IgD-negative memory B cell (primary cell): Measurements from ENCODE around the gene CCDC106. TPM values are rescaled to one million over a fixed set of nuclear protein-coding genes. Genes with fewer than 3 reads are reported as not detected.

Experiments used
- H3K27ac Mint-ChIP-seq, 3 donors: one replicate each; pipeline ENCODE4 v1.8.0; 2020 to 2022; ENCODE audit warnings: mild to moderate bottlenecking in 3 of 3, mixed read lengths in 3 of 3, moderate library complexity in 1 of 3
- H3K27me3 Mint-ChIP-seq: one replicate; pipeline ENCODE4 v1.8.0; 2021; ENCODE audit warnings: mixed read lengths
- H3K36me3 Mint-ChIP-seq: one replicate; pipeline ENCODE4 v1.8.0; 2020; ENCODE audit warnings: mild to moderate bottlenecking, mixed read lengths
- H3K4me1 Mint-ChIP-seq, 3 donors: one replicate each; pipeline ENCODE4 v1.8.0; 2020 to 2022; ENCODE audit warnings: mixed read lengths in 3 of 3, mild to moderate bottlenecking in 1 of 3
- H3K4me3 Mint-ChIP-seq, 4 donors: one replicate each; pipeline ENCODE4 v1.8.0; 2020 to 2022; ENCODE audit warnings: mild to moderate bottlenecking in 4 of 4, mixed read lengths in 4 of 4, moderate library complexity in 3 of 4
- H3K9me3 Mint-ChIP-seq, 3 donors: one replicate each; pipeline ENCODE4 v1.8.0; 2020 to 2021; ENCODE audit warnings: mixed read lengths in 3 of 3, mild to moderate bottlenecking in 1 of 3
- polyA plus RNA-seq: library from polyadenylated mRNA; unstranded; fragments of 300-500 nt; fragmentation: Illumina TruSeq; gene quantifications from one replicate; pipeline ENCODE4 v1.2.3, GENCODE V29; 2021

Gene CCDC106
- 16.0 TPM for polyA plus RNA-seq

GRCh38 chr19:55647732-55648584 is at the start of gene CCDC106:
Gene CCDC106, plus strand, starts transcription at chr19:55648212. Its CDS starts 835 bp downstream, at chr19:55649047.
- Mint-ChIP-seq H3K27me3 (no peaks in the 10 kb centered on the region), H3K36me3 (peaks cover 4% of the 10 kb centered on the region), H3K4me1 (peaks cover 22 to 27% (median 23%) of the 10 kb centered on the region in 3 donors), H3K4me3 (peak within 1 kb of the TSS; percentile 94 to 99 (median 96)), H3K9me3 (no peaks in the 10 kb centered on the region), H3K27ac (peak within 1 kb of the TSS; percentile 89 to 97 (median 96))

GRCh38 chr19:55598719-55599467 is 49.1 kb upstream of the CCDC106 start:
- Mint-ChIP-seq H3K27ac (peak overlapping the region; percentile 93 to 99 (median 99)), H3K4me1 (peaks cover 8 to 14% (median 10%) of the 10 kb centered on the region in 3 donors), H3K27me3 (no peaks in the 10 kb centered on the region), H3K36me3 (peaks cover 18% of the 10 kb centered on the region), H3K4me3 (peak overlapping the region; percentile 93 to 100 (median 99)), H3K9me3 (peaks cover 0 to 15% (median 0%) of the 10 kb centered on the region in 3 donors)

- Mint-ChIP-seq H3K27me3 (no peaks in the 10 kb centered on the region), H3K9me3 (peaks cover 0 to 15% (median 0%) of the 10 kb centered on the region in 3 donors), H3K27ac (peak within 1 kb of the TSS; percentile 93 to 99 (median 99)), H3K4me3 (peak within 1 kb of the TSS; percentile 93 to 100 (median 99)), H3K4me1 (peaks cover 8 to 15% (median 11%) of the 10 kb centered on the region in 3 donors), H3K36me3 (peaks cover 18% of the 10 kb centered on the region)
Observed at GRCh38 chr19:55599468-55599841, 48.6 kb upstream of the CCDC106 start, which contains the start of gene FIZ1. Gene FIZ1, minus strand, starts transcription at chr19:55599517. Its CDS starts 1,652 bp downstream, at chr19:55597865.

GRCh38 chr19:55599842-55600661 is 48.0 kb upstream of the CCDC106 start, which contains the start of gene ZNF524:
Gene ZNF524, plus strand, starts transcription at chr19:55600288. Its CDS starts 1,825 bp downstream, at chr19:55602113.
- H3K4me1 Mint-ChIP-seq = peaks cover 5 to 17% (median 15%) of the 10 kb centered on the region in 3 donors
- peaks cover 14% of the 10 kb centered on the region for H3K36me3 Mint-ChIP-seq
- peak within 1 kb of the TSS; percentile 93 to 99 (median 99) for H3K27ac Mint-ChIP-seq
- H3K9me3 Mint-ChIP-seq = peaks cover 0 to 11% (median 0%) of the 10 kb centered on the region in 3 donors
- no peaks in the 10 kb centered on the region for H3K27me3 Mint-ChIP-seq
- H3K4me3 Mint-ChIP-seq = peak within 1 kb of the TSS; percentile 93 to 100 (median 99)

- H3K27me3 Mint-ChIP-seq = no peaks in the 10 kb centered on the region
- peak overlapping the region; percentile 79 to 93 (median 89) for H3K4me3 Mint-ChIP-seq
- H3K9me3 Mint-ChIP-seq = peaks cover 0 to 7% (median 0%) of the 10 kb centered on the region in 3 donors
- peak overlapping the region in 2 of 3 donors; percentile 43 to 89 for H3K27ac Mint-ChIP-seq
- H3K36me3 Mint-ChIP-seq = peaks cover 8% of the 10 kb centered on the region
- H3K4me1 Mint-ChIP-seq = peaks cover 4 to 17% (median 15%) of the 10 kb centered on the region in 3 donors
Observed at GRCh38 chr19:55600662-55601028, 47.4 kb upstream of the CCDC106 start.

GRCh38 chr19:55601084-55601483 is 46.9 kb upstream of the CCDC106 start:
- peak overlapping the region; percentile 79 to 93 (median 89) for H3K4me3 Mint-ChIP-seq
- no peaks in the 10 kb centered on the region for H3K27me3 Mint-ChIP-seq
- H3K9me3 Mint-ChIP-seq = peaks cover 0 to 5% (median 0%) of the 10 kb centered on the region in 3 donors
- H3K27ac Mint-ChIP-seq = peak overlapping the region; percentile 43 to 91 (median 89)
- H3K4me1 Mint-ChIP-seq = peaks cover 4 to 19% (median 17%) of the 10 kb centered on the region in 3 donors
- H3K36me3 Mint-ChIP-seq = peaks cover 6% of the 10 kb centered on the region

GRCh38 chr19:55602104-55603001 is 45.7 kb upstream of the CCDC106 start:
- H3K9me3 Mint-ChIP-seq = peaks cover 0 to 5% (median 0%) of the 10 kb centered on the region in 3 donors
- H3K27me3 Mint-ChIP-seq = no peaks in the 10 kb centered on the region
- H3K4me3 Mint-ChIP-seq = peak overlapping the region in 2 of 4 donors; percentile 16 to 93
- H3K27ac Mint-ChIP-seq = peak overlapping the region in 1 of 3 donors; percentile 89
- peaks cover 8 to 30% (median 27%) of the 10 kb centered on the region in 3 donors for H3K4me1 Mint-ChIP-seq
- H3K36me3 Mint-ChIP-seq = peaks cover 3% of the 10 kb centered on the region

GRCh38 chr19:55603115-55603514 is 44.9 kb upstream of the CCDC106 start:
- peak overlapping the region in 2 of 3 donors; percentile 11 to 47 for H3K27ac Mint-ChIP-seq
- no peaks in the 10 kb centered on the region for H3K27me3 Mint-ChIP-seq
- H3K4me3 Mint-ChIP-seq = peak overlapping the region in 2 of 4 donors; percentile 47 to 72
- peaks cover 3% of the 10 kb centered on the region for H3K36me3 Mint-ChIP-seq
- H3K4me1 Mint-ChIP-seq = peaks cover 13 to 34% (median 34%) of the 10 kb centered on the region in 3 donors
- peaks cover 0 to 5% (median 0%) of the 10 kb centered on the region in 3 donors for H3K9me3 Mint-ChIP-seq

- Mint-ChIP-seq H3K4me1 (peaks cover 13 to 36% (median 35%) of the 10 kb centered on the region in 3 donors), H3K36me3 (no peaks in the 10 kb centered on the region), H3K27ac (peak overlapping the region in 2 of 3 donors; percentile 47 to 91), H3K4me3 (peak overlapping the region in 3 of 4 donors; percentile 9 to 93 (median 47)), H3K9me3 (peaks cover 0 to 2% (median 0%) of the 10 kb centered on the region in 3 donors), H3K27me3 (no peaks in the 10 kb centered on the region)
Observed at GRCh38 chr19:55603581-55604292, 44.3 kb upstream of the CCDC106 start.

GRCh38 chr19:55605207-55605636 is 42.8 kb upstream of the CCDC106 start:
- peak overlapping the region; percentile 91 to 93 (median 92) for H3K27ac Mint-ChIP-seq
- no peaks in the 10 kb centered on the region for H3K36me3 Mint-ChIP-seq
- peaks cover 17 to 40% (median 33%) of the 10 kb centered on the region in 3 donors for H3K4me1 Mint-ChIP-seq
- no peaks in the 10 kb centered on the region for H3K9me3 Mint-ChIP-seq
- no peaks in the 10 kb centered on the region for H3K27me3 Mint-ChIP-seq
- peak overlapping the region; percentile 85 to 96 (median 90) for H3K4me3 Mint-ChIP-seq

GRCh38 chr19:55605637-55606470 is 42.2 kb upstream of the CCDC106 start, which contains the start of gene ZNF865:
Gene ZNF865, plus strand, starts transcription at chr19:55605647. Its CDS starts 7,972 bp downstream, at chr19:55613619.
- H3K9me3 Mint-ChIP-seq = no peaks in the 10 kb centered on the region
- H3K36me3 Mint-ChIP-seq = no peaks in the 10 kb centered on the region
- H3K4me3 Mint-ChIP-seq = peak within 1 kb of the TSS; percentile 87 to 99 (median 96)
- H3K27ac Mint-ChIP-seq = peak within 1 kb of the TSS; percentile 91 to 95 (median 93)
- peaks cover 17 to 43% (median 37%) of the 10 kb centered on the region in 3 donors for H3K4me1 Mint-ChIP-seq
- H3K27me3 Mint-ChIP-seq = no peaks in the 10 kb centered on the region

GRCh38 chr19:55606471-55606787 is 41.6 kb upstream of the CCDC106 start:
- H3K27ac Mint-ChIP-seq = peak overlapping the region; percentile 91 to 95 (median 93)
- H3K4me1 Mint-ChIP-seq = peaks cover 13 to 43% (median 37%) of the 10 kb centered on the region in 3 donors
- no peaks in the 10 kb centered on the region for H3K27me3 Mint-ChIP-seq
- H3K4me3 Mint-ChIP-seq = peak overlapping the region; percentile 87 to 99 (median 96)
- no peaks in the 10 kb centered on the region for H3K36me3 Mint-ChIP-seq
- H3K9me3 Mint-ChIP-seq = no peaks in the 10 kb centered on the region
